Liver (tissue), 9 donors: ENCODE data around the gene GSTA2. TPM values are rescaled to one million over a fixed set of nuclear protein-coding genes. Genes with fewer than 3 reads are reported as not detected.
"Not testable (repeated sequence)": the region's sequence is repeated elsewhere in the genome, so short reads cannot be mapped to it uniquely, and the experiment has no call there.

Experiments used
- DNase-seq: peaks from one replicate; pipeline ENCODE4 v3.0.0-alpha.2; 2017; ENCODE audit warnings: low spot score
- H3K27ac ChIP-seq, 2 donors: one replicate each; pipeline ENCODE4 v1.7.0; 2013; ENCODE audit warnings: inconsistent platforms in 2 of 2, low read length in 2 of 2, control low read depth in 1 of 2, low read depth in 1 of 2, mild to moderate bottlenecking in 1 of 2
- H3K27me3 ChIP-seq, 4 donors: one replicate each; pipeline versions ENCODE4 v1.6.1 to v1.7.0; 2013; ENCODE audit warnings: low read length in 3 of 4, inconsistent platforms in 1 of 4, mild to moderate bottlenecking in 1 of 4, moderate library complexity in 1 of 4; ENCODE audit not compliant: control insufficient read depth in 4 of 4, insufficient read depth in 4 of 4
- H3K36me3 ChIP-seq, 4 donors: one replicate each; pipeline versions ENCODE4 v1.6.1 to v1.7.0; 2013; ENCODE audit warnings: low read length in 3 of 4, mild to moderate bottlenecking in 3 of 4, low read depth in 1 of 4, moderate library complexity in 1 of 4; ENCODE audit not compliant: control insufficient read depth in 4 of 4, insufficient read depth in 3 of 4
- H3K4me1 ChIP-seq, 4 donors: one replicate each; pipeline versions ENCODE4 v1.6.1 to v1.7.0; 2013; ENCODE audit warnings: low read length in 3 of 4, mild to moderate bottlenecking in 3 of 4, moderate library complexity in 1 of 4; ENCODE audit not compliant: control insufficient read depth in 4 of 4, insufficient read depth in 4 of 4
- H3K4me3 ChIP-seq, 3 donors: one replicate each; pipeline versions ENCODE4 v1.6.1 to v1.7.0; 2013; ENCODE audit warnings: low read length in 3 of 3, control low read depth in 1 of 3, low read depth in 1 of 3, mild to moderate bottlenecking in 1 of 3
- H3K9ac ChIP-seq, 2 donors: one replicate each; pipeline ENCODE4 v1.7.0; 2013; ENCODE audit warnings: low read length in 2 of 2, mild to moderate bottlenecking in 2 of 2, moderate library complexity in 2 of 2, control low read depth in 1 of 2, low read depth in 1 of 2
- H3K9me3 ChIP-seq, 4 donors: one replicate each; pipeline versions ENCODE4 v1.6.1 to v1.7.0; 2013; ENCODE audit warnings: low read length in 3 of 4; ENCODE audit not compliant: control insufficient read depth in 4 of 4
- EGR1 ChIP-seq, 2 donors: IDR thresholded peaks; 2 replicates each; pipeline ENCODE4 v1.6.1; 2016 to 2018; ENCODE audit warnings: antibody characterized with exemption in 2 of 2, low read depth in 2 of 2
- FOXA1 ChIP-seq: IDR thresholded peaks from 2 replicates; pipeline ENCODE4 v1.6.1; 2016; ENCODE audit warnings: antibody characterized with exemption
- FOXA2 ChIP-seq: IDR thresholded peaks from 2 replicates; pipeline ENCODE4 v1.6.1; 2016; ENCODE audit warnings: antibody characterized with exemption
- GABPA ChIP-seq, 2 donors: IDR thresholded peaks in 1 of 2; conservative IDR thresholded peaks in 1 of 2; 2 replicates each; pipeline ENCODE4 v1.6.1; 2016; ENCODE audit warnings: antibody characterized with exemption in 2 of 2, mild to moderate bottlenecking in 1 of 2, moderate library complexity in 1 of 2
- HNF4A ChIP-seq, 2 donors: conservative IDR thresholded peaks; 2 replicates each; pipeline ENCODE4 v1.6.1; 2016; ENCODE audit warnings: antibody characterized with exemption in 2 of 2, mild to moderate bottlenecking in 2 of 2
- JUND ChIP-seq, 2 donors: IDR thresholded peaks; 2 replicates each; pipeline ENCODE4 v1.6.1; 2016; ENCODE audit warnings: antibody characterized with exemption in 2 of 2
- NR2F2 ChIP-seq: IDR thresholded peaks from 2 replicates; pipeline ENCODE4 v1.6.1; 2016; ENCODE audit warnings: antibody characterized with exemption
- RAD21 ChIP-seq, 2 donors: IDR thresholded peaks; 2 replicates each; pipeline ENCODE4 v1.6.1; 2016; ENCODE audit warnings: antibody characterized with exemption in 2 of 2, mild to moderate bottlenecking in 2 of 2
- SP1 ChIP-seq: IDR thresholded peaks from 2 replicates; pipeline ENCODE4 v1.6.1; 2018; ENCODE audit warnings: antibody characterized with exemption, mild to moderate bottlenecking
- TAF1 ChIP-seq: conservative IDR thresholded peaks from 2 replicates; pipeline ENCODE4 v1.6.1; 2016; ENCODE audit warnings: antibody characterized with exemption, mild to moderate bottlenecking
- YY1 ChIP-seq: IDR thresholded peaks from 2 replicates; pipeline ENCODE4 v1.6.1; 2016; ENCODE audit warnings: antibody characterized with exemption, mild to moderate bottlenecking
- WGBS: extraction: QIAGEN DNeasy Blood & Tissue Kit; methylation state at CpG from one replicate; pipeline ENCODE4 v1.1.7; 2013; 5-methylcytosine and 5-hydroxymethylcytosine counted together
- polyA plus RNA-seq, 2 donors: library from polyadenylated mRNA; stranded (reverse) in 1 of 2; unstranded in 1 of 2; fragments of 200-250 nt in 1 of 2; fragments of >200 nt in 1 of 2; fragmentation: Nextera tagmentation in 1 of 2; extraction: Ambion mirVana in 1 of 2; gene quantifications; one replicate each; pipeline versions ENCODE4 v1.2.1 to v1.2.3, GENCODE V29; 2013 to 2015
- total RNA-seq, 2 donors: library from RNA; depleted of rRNA; stranded (reverse); fragments of >200 nt; gene quantifications; one replicate each; pipeline ENCODE4 v1.2.3, GENCODE V29; 2014
- TF ChIP-seq, protein P1 (sequence below): fragments of 150-350 bp; IDR thresholded peaks from 2 replicates; pipeline ENCODE4 v1.5.1; 2017; ENCODE audit warnings: improper control_type of control experiment, low read depth, low read length; ENCODE audit not compliant: missing input control
- TF ChIP-seq, protein P2 (sequence below): IDR thresholded peaks from 2 replicates; pipeline ENCODE4 v1.6.1; 2016; ENCODE audit warnings: antibody characterized with exemption
- TF ChIP-seq, protein P3 (sequence below): IDR thresholded peaks from 2 replicates; pipeline ENCODE4 v1.6.1; 2016; ENCODE audit warnings: antibody characterized with exemption, mild to moderate bottlenecking
- TF ChIP-seq, protein P4 (sequence below): IDR thresholded peaks from 2 replicates; pipeline ENCODE4 v1.6.1; 2016; ENCODE audit warnings: antibody characterized with exemption
- donor health status: healthy.
- donor health status: healthy.
- donor health status: healthy.
- donor health status: healthy.
- donor health status: healthy.

Gene GSTA2
- total and polyA plus RNA-seq, 4 donors = 1.4 to 110 (median 2.1) TPM

DNA sequence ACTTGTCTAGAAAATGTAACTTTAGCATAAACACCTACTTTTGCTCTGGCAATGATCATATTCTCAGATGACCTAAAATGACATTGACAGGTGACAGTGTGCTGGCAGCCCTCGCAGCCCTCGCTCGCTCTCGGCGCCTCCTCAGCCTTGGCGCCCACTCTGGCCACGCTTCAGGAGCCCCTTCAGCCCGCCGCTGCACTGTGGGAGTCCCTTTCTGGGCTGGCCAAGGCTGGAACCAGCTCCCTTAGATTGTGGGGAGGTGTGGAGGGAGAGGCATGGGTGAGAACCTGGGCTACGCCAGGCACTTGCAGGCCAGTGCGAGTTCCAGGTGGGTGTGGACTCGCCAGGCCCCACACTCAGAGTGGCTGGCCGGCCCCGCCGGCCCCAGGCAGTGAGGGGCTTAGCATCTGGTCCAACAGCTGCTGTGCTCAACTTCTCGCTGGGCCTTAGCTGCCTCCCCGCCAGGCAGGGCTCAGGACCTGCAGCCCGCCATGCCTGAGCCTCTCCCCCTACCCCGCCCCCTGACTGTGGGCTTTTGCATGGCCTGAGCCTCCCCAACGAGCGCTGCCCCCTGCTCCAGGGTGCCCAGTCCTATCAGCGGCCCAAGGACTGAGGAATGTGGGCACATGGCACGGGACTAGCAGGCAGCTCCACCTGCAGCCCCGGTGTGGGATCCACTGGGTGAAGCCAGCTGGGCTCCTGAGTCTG is 23.1 kb upstream of the GSTA2 start (continued):
- TF ChIP-seq, protein P1, sequence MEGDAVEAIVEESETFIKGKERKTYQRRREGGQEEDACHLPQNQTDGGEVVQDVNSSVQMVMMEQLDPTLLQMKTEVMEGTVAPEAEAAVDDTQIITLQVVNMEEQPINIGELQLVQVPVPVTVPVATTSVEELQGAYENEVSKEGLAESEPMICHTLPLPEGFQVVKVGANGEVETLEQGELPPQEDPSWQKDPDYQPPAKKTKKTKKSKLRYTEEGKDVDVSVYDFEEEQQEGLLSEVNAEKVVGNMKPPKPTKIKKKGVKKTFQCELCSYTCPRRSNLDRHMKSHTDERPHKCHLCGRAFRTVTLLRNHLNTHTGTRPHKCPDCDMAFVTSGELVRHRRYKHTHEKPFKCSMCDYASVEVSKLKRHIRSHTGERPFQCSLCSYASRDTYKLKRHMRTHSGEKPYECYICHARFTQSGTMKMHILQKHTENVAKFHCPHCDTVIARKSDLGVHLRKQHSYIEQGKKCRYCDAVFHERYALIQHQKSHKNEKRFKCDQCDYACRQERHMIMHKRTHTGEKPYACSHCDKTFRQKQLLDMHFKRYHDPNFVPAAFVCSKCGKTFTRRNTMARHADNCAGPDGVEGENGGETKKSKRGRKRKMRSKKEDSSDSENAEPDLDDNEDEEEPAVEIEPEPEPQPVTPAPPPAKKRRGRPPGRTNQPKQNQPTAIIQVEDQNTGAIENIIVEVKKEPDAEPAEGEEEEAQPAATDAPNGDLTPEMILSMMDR = no peak
- no peak for TF ChIP-seq EGR1 (IDR thresholded peaks at IDR 0.05; ENCODE audit: low read depth in 2 of 2)
- TF ChIP-seq YY1 = no peak
- no peak for TF ChIP-seq FOXA1
- no peak for TF ChIP-seq NR2F2
- no peak for TF ChIP-seq TAF1
- no peak for TF ChIP-seq HNF4A (conservative IDR thresholded peaks at IDR 0.05)
- TF ChIP-seq RAD21 (IDR thresholded peaks at IDR 0.05) = no peak
- TF ChIP-seq, protein P2, sequence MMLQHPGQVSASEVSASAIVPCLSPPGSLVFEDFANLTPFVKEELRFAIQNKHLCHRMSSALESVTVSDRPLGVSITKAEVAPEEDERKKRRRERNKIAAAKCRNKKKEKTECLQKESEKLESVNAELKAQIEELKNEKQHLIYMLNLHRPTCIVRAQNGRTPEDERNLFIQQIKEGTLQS = no peak
- no peak for TF ChIP-seq JUND (IDR thresholded peaks at IDR 0.05)

DNA sequence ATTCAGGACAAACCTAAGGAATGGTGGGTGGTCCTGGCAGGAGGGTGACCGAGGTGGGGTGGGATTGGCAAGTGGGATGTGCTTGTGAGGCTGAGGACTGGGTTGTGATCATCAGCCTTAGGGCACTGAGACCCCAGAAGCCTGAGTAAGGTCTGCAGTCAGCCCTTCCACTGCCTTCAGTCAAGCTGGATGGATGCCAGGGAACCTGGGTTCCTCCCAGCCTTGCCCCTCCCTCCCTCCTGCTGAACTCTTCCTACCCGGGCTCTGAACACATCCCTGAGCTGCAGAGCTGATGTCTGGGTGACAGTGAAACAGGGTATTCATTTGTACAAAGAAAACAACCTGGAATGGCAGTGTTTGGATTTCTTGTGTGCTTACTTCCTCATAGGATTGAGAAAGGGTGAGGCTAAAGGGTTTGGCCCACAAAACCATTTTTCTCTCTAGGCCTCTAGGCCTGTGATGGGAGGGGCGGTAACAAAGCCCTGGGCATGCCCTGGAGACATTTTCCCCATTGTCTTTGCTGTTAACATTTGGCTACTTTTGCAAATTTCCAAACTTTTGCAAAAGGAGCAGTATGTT is 19.5 kb upstream of the GSTA2 start:
- not testable (repeated sequence) for H3K4me1 ChIP-seq, H3K9ac ChIP-seq, H3K27me3 ChIP-seq, H3K9me3 ChIP-seq, H3K27ac ChIP-seq, H3K36me3 ChIP-seq, DNase-seq, H3K4me3 ChIP-seq
- WGBS = 61% methylated on average over 3 of the region's 3 CpGs

DNA sequence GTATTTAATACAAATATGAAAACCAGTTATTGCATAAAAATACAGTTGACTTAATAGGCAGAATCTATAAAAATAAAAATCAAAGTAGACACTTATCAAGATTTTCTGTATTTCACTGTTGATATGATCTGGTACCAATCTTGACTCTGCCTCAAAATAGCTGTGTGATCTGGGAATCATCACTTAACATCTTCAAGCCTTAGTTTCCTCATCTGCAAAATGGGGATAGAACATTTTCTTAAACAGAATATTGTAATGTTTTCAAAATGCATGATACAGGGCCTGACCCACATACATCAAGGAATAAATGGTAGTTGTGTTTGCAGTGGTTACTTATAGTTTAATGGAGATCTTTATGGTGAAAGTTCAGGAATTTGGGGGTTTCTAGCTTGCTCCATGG is 18.9 kb upstream of the GSTA2 start:
- H3K9ac ChIP-seq, H3K9me3 ChIP-seq, DNase-seq, H3K27me3 ChIP-seq, H3K36me3 ChIP-seq, H3K4me1 ChIP-seq, H3K27ac ChIP-seq, H3K4me3 ChIP-seq: not testable (repeated sequence)

DNA sequence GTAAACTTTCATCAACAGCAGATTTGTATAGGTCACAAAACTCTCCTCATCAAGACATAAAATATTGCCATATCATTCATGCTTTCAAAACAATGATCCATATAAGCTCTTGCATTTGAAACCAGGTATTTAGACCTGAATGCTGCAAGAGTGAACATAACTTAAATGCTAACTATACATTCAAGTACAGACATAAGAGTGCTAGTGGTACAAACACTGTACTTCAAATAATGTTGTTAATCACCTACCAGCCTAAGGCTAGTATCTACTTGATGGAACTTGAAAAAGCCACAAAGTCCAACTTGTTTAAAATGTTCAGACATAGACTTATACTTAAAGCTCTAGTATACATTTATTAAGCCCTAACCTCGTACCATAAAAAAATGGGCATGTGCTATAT is 16.0 kb upstream of the GSTA2 start:
- Histone ChIP-seq H3K27ac (no peak overlapping the region), H3K27me3 (no peaks in the 10 kb centered on the region), H3K4me3 (no peak overlapping the region), H3K9ac (no peak overlapping the region), H3K36me3 (no peaks in the 10 kb centered on the region), H3K9me3 (no peaks in the 10 kb centered on the region), H3K4me1 (no peaks in the 10 kb centered on the region)
- WGBS = 82% methylated on average over 1 of the region's 1 CpG
- no peak for DNase-seq
- no peak for TF ChIP-seq RAD21 (IDR thresholded peaks at IDR 0.05)
- TF ChIP-seq YY1 = no peak
- no peak for TF ChIP-seq JUND (IDR thresholded peaks at IDR 0.05)
- TF ChIP-seq, protein P3, sequence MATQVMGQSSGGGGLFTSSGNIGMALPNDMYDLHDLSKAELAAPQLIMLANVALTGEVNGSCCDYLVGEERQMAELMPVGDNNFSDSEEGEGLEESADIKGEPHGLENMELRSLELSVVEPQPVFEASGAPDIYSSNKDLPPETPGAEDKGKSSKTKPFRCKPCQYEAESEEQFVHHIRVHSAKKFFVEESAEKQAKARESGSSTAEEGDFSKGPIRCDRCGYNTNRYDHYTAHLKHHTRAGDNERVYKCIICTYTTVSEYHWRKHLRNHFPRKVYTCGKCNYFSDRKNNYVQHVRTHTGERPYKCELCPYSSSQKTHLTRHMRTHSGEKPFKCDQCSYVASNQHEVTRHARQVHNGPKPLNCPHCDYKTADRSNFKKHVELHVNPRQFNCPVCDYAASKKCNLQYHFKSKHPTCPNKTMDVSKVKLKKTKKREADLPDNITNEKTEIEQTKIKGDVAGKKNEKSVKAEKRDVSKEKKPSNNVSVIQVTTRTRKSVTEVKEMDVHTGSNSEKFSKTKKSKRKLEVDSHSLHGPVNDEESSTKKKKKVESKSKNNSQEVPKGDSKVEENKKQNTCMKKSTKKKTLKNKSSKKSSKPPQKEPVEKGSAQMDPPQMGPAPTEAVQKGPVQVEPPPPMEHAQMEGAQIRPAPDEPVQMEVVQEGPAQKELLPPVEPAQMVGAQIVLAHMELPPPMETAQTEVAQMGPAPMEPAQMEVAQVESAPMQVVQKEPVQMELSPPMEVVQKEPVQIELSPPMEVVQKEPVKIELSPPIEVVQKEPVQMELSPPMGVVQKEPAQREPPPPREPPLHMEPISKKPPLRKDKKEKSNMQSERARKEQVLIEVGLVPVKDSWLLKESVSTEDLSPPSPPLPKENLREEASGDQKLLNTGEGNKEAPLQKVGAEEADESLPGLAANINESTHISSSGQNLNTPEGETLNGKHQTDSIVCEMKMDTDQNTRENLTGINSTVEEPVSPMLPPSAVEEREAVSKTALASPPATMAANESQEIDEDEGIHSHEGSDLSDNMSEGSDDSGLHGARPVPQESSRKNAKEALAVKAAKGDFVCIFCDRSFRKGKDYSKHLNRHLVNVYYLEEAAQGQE = no peak
- no peak for TF ChIP-seq SP1
- TF ChIP-seq TAF1 = no peak
- no peak for TF ChIP-seq HNF4A (conservative IDR thresholded peaks at IDR 0.05)
- TF ChIP-seq FOXA2 = no peak
- no peak for TF ChIP-seq GABPA (IDR thresholded peaks at IDR 0.05 in 1 of 2, conservative IDR thresholded peaks at IDR 0.05 in 1 of 2)
- TF ChIP-seq, protein P4, sequence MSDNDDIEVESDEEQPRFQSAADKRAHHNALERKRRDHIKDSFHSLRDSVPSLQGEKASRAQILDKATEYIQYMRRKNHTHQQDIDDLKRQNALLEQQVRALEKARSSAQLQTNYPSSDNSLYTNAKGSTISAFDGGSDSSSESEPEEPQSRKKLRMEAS = no peak

DNA sequence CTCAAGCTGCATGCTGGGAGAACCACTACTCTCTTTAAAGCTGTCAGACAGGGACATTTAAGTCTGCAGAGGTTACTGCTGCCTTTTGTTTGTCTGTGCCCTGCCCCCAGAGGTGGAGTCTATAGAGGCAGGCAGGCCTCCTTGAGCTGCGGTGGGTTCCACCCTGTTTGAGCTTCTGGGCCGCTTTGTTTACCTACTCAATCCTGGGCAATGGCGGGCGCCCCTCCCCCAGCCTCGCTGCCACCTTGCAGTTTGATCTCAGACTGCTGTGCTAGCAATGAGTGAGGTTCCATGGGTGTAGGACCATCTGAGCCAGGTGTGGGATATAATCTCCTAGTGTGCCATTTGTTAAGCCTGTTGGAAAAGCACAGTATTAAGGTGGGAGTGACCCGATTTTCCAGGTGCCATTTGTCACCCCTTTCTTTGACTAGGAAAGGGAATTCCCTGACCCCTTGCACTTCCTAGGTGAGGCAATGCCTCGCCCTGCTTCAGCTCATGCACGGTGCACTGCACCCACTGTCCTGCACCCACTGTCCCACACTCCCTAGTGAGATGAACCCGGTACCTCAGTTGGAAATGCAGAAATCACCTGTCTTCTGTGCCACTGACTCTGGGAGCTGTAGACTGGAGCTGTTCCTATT is 13.6 kb upstream of the GSTA2 start:
- not testable (repeated sequence) for H3K9me3 ChIP-seq, H3K4me3 ChIP-seq, DNase-seq, H3K4me1 ChIP-seq, H3K9ac ChIP-seq, H3K27ac ChIP-seq, H3K36me3 ChIP-seq, H3K27me3 ChIP-seq
- 86% methylated on average over 9 of the region's 9 CpGs for WGBS
